Neural cell (in vitro differentiated cells): ENCODE measurements around the gene ALS2CL. TPM values are rescaled to one million over a fixed set of nuclear protein-coding genes. Genes with fewer than 3 reads are reported as not detected.

ENCODE experiments used
- H2AFZ ChIP-seq: fragments of 200-600, 300-800 bp; sonication (generic), shearing (Covaris generic); 2 replicates; pipeline ENCODE4 v1.6.0; 2014; ENCODE audit warnings: low read depth, mild to moderate bottlenecking, antibody characterized with exemption, low read length, moderate library complexity
- H3F3A ChIP-seq: fragments of 200-600 bp; shearing (Covaris generic); 2 replicates; pipeline ENCODE4 v1.6.1; 2016; ENCODE audit warnings: mild to moderate bottlenecking, moderate library complexity, mixed read lengths, antibody characterized with exemption, low read length; ENCODE audit not compliant: insufficient read depth, poor library complexity, severe bottlenecking
- H3K27ac ChIP-seq: fragments of 200-600, 300-800 bp; sonication (generic), shearing (Covaris generic); 2 replicates; pipeline ENCODE4 v1.5.1; 2014; ENCODE audit warnings: mild to moderate bottlenecking, low read length, moderate library complexity
- H3K27me3 ChIP-seq: fragments of 300-800, 200-600 bp; sonication (generic), shearing (Covaris generic); 2 replicates; pipeline ENCODE4 v1.6.0; 2014; ENCODE audit warnings: mild to moderate bottlenecking, low read depth, low read length, moderate library complexity; ENCODE audit not compliant: insufficient read depth
- H3K36me3 ChIP-seq: fragments of 300-800, 200-600 bp; sonication (generic), shearing (Covaris generic); 2 replicates; pipeline ENCODE4 v1.5.1; 2014; ENCODE audit warnings: mild to moderate bottlenecking, antibody characterized with exemption, low read length, moderate library complexity; ENCODE audit not compliant: insufficient read depth
- H3K4me2 ChIP-seq: fragments of 300-800, 200-600 bp; sonication (generic), shearing (Covaris generic); 2 replicates; pipeline ENCODE4 v1.6.0; 2014; ENCODE audit warnings: mild to moderate bottlenecking, low read length
- H3K4me3 ChIP-seq: fragments of 300-800, 200-600 bp; sonication (generic), shearing (Covaris generic); 2 replicates; pipeline ENCODE4 v1.5.1; 2014; ENCODE audit warnings: mild to moderate bottlenecking, low read length, moderate library complexity
- H3K79me2 ChIP-seq: fragments of 200-600 bp; shearing (Covaris generic); replicated peaks from 2 replicates; pipeline ENCODE4 v1.6.0; 2014; ENCODE audit warnings: mild to moderate bottlenecking, low read length, moderate library complexity; ENCODE audit not compliant: insufficient read depth
- H3K9ac ChIP-seq: fragments of 300-800, 200-600 bp; sonication (generic), shearing (Covaris generic); 2 replicates; pipeline ENCODE4 v1.6.1; 2016; ENCODE audit warnings: mild to moderate bottlenecking, low read length, mixed read lengths
- H3K9me2 ChIP-seq: fragments of 200-600 bp; shearing (Covaris generic); 2 replicates; pipeline ENCODE4 v1.6.1; 2016; ENCODE audit warnings: mild to moderate bottlenecking, low read length, mixed read lengths; ENCODE audit not compliant: insufficient read depth
- H3K9me3 ChIP-seq: fragments of 200-600, 300-800 bp; sonication (generic), shearing (Covaris generic); 2 replicates; pipeline ENCODE4 v1.6.1; 2016; ENCODE audit warnings: mild to moderate bottlenecking, mixed run types, low read length, moderate library complexity, mixed read lengths
- H4K20me1 ChIP-seq: fragments of 200-600 bp; shearing (Covaris generic); 2 replicates; pipeline ENCODE4 v1.6.1; 2016; ENCODE audit warnings: mild to moderate bottlenecking, mixed run types; ENCODE audit not compliant: insufficient read depth
- EP300 ChIP-seq: fragments of 450-650 bp; conservative IDR thresholded peaks from 2 replicates; pipeline ENCODE4 v1.6.1; 2014; ENCODE audit warnings: antibody characterized with exemption, mild to moderate bottlenecking, moderate library complexity; ENCODE audit not compliant: poor library complexity, severe bottlenecking
- EZH2 ChIP-seq: fragments of 200-600, 300-800 bp; shearing (Covaris generic), sonication (generic); IDR thresholded peaks from 2 replicates; pipeline ENCODE4 v1.6.1; 2014; ENCODE audit warnings: antibody characterized with exemption, low read length, borderline replicate concordance, mild to moderate bottlenecking; ENCODE audit not compliant: insufficient read depth, poor library complexity, severe bottlenecking
- POLR2AphosphoS5 ChIP-seq: IDR thresholded peaks from 2 replicates; pipeline ENCODE4 v1.6.1; 2012
- RAD21 ChIP-seq: fragments of 450-650 bp; conservative IDR thresholded peaks from 2 replicates; pipeline ENCODE4 v1.6.1; 2014; ENCODE audit warnings: antibody characterized with exemption, mild to moderate bottlenecking, moderate library complexity
- TAF1 ChIP-seq: IDR thresholded peaks from 2 replicates; pipeline ENCODE4 v1.6.1; 2012; ENCODE audit warnings: low read depth
- polyA plus RNA-seq: library from polyadenylated mRNA; depleted of rRNA; stranded (reverse); fragments of >200 nt; gene quantifications from 2 replicates; pipeline ENCODE4 v1.2.3, GENCODE V29; 2014
- TF ChIP-seq, protein P1 (sequence below): IDR thresholded peaks from 2 replicates; pipeline ENCODE4 v1.6.1; 2012; ENCODE audit warnings: borderline replicate concordance
- TF ChIP-seq, protein P2 (sequence below): fragments of 450-650 bp; IDR thresholded peaks from 2 replicates; pipeline ENCODE4 v1.5.1; 2014; ENCODE audit warnings: antibody characterized with exemption, mild to moderate bottlenecking, moderate library complexity; ENCODE audit not compliant: poor library complexity, severe bottlenecking

The ALS2CL gene
- polyA plus RNA-seq, 1 donor from 2014 or later = 0.11 TPM

DNA sequence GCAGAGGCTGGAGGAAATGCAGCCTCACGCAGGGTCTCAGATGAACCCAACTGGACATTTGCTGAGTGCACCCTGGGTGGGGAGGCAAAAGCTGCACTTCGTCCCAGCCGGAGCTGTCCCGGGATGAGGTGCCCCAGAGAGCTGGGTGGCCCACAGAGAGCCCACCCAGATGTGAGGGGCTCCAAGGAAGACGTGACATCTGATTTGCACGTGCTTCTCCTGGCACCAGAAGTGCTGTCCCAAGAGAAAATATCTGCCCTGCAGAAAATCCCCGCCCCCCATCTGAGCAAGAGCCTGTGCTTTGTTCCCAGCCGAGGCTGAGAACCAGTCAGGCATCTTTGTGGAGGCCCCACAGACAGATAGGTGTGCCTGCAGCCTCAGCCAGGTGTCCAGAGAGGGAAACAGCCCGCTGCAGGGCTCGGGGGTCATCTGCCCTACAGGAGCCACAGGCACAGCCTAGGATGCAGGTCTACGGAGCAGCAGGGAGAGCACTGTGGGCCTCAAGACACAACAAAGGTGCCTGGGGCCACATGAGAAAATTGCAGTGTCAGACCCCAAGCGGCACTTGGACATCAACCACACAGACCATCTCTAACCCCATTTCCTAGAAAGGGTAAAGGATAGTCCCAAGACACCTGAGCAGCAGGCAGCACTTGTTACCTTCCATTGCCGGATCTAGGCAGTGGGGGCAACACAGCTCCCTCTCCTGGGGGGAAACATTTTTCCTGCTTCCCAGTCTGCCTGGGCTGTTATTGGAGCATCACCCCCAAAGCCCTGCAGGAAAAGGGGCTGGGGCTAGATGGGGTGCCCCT is 13.5 kb upstream of the ALS2CL start:
- no peaks in the 10 kb centered on the region for H3F3A ChIP-seq
- no peaks in the 10 kb centered on the region for H3K36me3 ChIP-seq
- no peaks in the 10 kb centered on the region for H4K20me1 ChIP-seq
- no peaks in the 10 kb centered on the region for H3K79me2 ChIP-seq
- H2AFZ ChIP-seq = no peak overlapping the region
- no peak overlapping the region for H3K4me3 ChIP-seq
- H3K27me3 ChIP-seq = peaks cover 4% of the 10 kb centered on the region
- no peaks in the 10 kb centered on the region for H3K9me3 ChIP-seq
- no peaks in the 10 kb centered on the region for H3K9me2 ChIP-seq
- H3K4me2 ChIP-seq = no peak overlapping the region
- no peak overlapping the region for H3K27ac ChIP-seq
- no peak overlapping the region for H3K9ac ChIP-seq
- TF ChIP-seq POLR2AphosphoS5 = no peak
- TF ChIP-seq RAD21 = no peak
- TF ChIP-seq TAF1 = no peak
- TF ChIP-seq EZH2 = no peak
- TF ChIP-seq, protein P1, sequence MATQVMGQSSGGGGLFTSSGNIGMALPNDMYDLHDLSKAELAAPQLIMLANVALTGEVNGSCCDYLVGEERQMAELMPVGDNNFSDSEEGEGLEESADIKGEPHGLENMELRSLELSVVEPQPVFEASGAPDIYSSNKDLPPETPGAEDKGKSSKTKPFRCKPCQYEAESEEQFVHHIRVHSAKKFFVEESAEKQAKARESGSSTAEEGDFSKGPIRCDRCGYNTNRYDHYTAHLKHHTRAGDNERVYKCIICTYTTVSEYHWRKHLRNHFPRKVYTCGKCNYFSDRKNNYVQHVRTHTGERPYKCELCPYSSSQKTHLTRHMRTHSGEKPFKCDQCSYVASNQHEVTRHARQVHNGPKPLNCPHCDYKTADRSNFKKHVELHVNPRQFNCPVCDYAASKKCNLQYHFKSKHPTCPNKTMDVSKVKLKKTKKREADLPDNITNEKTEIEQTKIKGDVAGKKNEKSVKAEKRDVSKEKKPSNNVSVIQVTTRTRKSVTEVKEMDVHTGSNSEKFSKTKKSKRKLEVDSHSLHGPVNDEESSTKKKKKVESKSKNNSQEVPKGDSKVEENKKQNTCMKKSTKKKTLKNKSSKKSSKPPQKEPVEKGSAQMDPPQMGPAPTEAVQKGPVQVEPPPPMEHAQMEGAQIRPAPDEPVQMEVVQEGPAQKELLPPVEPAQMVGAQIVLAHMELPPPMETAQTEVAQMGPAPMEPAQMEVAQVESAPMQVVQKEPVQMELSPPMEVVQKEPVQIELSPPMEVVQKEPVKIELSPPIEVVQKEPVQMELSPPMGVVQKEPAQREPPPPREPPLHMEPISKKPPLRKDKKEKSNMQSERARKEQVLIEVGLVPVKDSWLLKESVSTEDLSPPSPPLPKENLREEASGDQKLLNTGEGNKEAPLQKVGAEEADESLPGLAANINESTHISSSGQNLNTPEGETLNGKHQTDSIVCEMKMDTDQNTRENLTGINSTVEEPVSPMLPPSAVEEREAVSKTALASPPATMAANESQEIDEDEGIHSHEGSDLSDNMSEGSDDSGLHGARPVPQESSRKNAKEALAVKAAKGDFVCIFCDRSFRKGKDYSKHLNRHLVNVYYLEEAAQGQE = no peak
- no peak for TF ChIP-seq EP300
- TF ChIP-seq, protein P2, sequence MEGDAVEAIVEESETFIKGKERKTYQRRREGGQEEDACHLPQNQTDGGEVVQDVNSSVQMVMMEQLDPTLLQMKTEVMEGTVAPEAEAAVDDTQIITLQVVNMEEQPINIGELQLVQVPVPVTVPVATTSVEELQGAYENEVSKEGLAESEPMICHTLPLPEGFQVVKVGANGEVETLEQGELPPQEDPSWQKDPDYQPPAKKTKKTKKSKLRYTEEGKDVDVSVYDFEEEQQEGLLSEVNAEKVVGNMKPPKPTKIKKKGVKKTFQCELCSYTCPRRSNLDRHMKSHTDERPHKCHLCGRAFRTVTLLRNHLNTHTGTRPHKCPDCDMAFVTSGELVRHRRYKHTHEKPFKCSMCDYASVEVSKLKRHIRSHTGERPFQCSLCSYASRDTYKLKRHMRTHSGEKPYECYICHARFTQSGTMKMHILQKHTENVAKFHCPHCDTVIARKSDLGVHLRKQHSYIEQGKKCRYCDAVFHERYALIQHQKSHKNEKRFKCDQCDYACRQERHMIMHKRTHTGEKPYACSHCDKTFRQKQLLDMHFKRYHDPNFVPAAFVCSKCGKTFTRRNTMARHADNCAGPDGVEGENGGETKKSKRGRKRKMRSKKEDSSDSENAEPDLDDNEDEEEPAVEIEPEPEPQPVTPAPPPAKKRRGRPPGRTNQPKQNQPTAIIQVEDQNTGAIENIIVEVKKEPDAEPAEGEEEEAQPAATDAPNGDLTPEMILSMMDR = no peak

DNA sequence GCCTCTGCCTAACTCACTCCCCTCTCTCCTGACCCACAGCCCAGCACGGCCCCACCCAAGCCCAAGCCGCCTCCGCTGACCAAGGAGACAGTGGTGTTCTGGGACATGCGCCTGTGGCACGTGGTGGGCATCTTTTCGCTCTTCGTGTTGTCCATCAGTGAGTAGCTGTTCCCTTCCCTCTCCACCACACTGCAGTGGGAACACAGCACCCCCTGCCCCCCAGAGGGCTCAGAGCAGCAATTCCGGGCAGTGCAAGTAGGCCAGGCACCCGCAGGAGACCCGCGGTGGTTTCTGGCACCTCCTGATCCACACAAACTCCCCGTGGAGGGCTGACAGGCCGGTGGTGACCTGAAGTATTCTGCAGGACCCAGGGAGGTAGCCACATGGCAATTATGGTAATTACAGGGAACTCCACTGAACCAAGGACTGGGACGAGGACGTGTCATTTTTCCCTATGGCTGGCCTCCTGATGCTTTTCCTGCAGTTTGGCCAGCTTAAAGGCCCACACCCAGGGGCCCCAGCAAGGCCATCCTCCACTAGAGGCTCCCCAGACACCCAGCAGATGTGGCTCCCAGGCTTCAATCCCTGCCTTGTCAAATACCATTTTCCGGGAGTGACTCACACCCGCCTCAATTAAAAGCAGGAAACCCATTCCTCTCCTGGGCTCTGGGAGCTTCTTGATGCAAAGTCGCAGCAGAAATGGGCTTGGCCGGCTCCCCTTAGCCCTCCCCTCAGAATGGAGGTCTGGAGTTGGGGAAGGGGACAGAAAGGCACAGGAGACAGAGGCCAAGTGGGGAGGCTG is 12.5 kb upstream of the ALS2CL start:
- Histone ChIP-seq H2AFZ (no peak overlapping the region), H3F3A (no peaks in the 10 kb centered on the region), H3K79me2 (no peaks in the 10 kb centered on the region), H3K9ac (no peak overlapping the region), H3K9me2 (no peaks in the 10 kb centered on the region), H3K4me2 (no peak overlapping the region), H3K36me3 (no peaks in the 10 kb centered on the region), H4K20me1 (no peaks in the 10 kb centered on the region), H3K27ac (no peak overlapping the region), H3K9me3 (no peaks in the 10 kb centered on the region), H3K27me3 (peaks cover 13% of the 10 kb centered on the region), H3K4me3 (no peak overlapping the region)
- TF ChIP-seq RAD21 = no peak
